BLaER1 (cell line): ENCODE results near the gene CDH18.
"Not testable (repeated sequence)": the region's sequence is repeated elsewhere in the genome, so short reads cannot be mapped to it uniquely, and the experiment has no call there.

Source experiments
- H3K27ac ChIP-seq: shearing (Covaris generic); formaldehyde crosslinking; 2 replicates; pipeline ENCODE4 v1.8.1; 2022
- H3K27me3 ChIP-seq: shearing (Covaris generic); formaldehyde crosslinking; 2 replicates; pipeline ENCODE4 v1.8.1; 2022
- H3K36me3 ChIP-seq: shearing (Covaris generic); formaldehyde crosslinking; 2 replicates; pipeline ENCODE4 v1.8.1; 2022
- H3K4me1 ChIP-seq: shearing (Covaris generic); formaldehyde crosslinking; 2 replicates; pipeline ENCODE4 v1.8.1; 2022
- H3K4me2 ChIP-seq: shearing (Covaris generic); formaldehyde crosslinking; 2 replicates; pipeline ENCODE4 v1.8.1; 2022
- H3K4me3 ChIP-seq: shearing (Covaris generic); formaldehyde crosslinking; 2 replicates; pipeline ENCODE4 v1.8.1; 2022
- H3K9ac ChIP-seq: shearing (Covaris generic); formaldehyde crosslinking; 2 replicates; pipeline ENCODE4 v1.8.1; 2022
- H3K9me3 ChIP-seq: shearing (Covaris generic); formaldehyde crosslinking; 2 replicates; pipeline ENCODE4 v1.8.1; 2022
- H4K20me1 ChIP-seq: shearing (Covaris generic); formaldehyde crosslinking; 2 replicates; pipeline ENCODE4 v1.8.1; 2022
- Cebpa-rat ChIP-seq: shearing (Covaris generic); IDR thresholded peaks from 2 replicates; pipeline ENCODE4 v1.8.1; 2022

Gene CDH18

DNA sequence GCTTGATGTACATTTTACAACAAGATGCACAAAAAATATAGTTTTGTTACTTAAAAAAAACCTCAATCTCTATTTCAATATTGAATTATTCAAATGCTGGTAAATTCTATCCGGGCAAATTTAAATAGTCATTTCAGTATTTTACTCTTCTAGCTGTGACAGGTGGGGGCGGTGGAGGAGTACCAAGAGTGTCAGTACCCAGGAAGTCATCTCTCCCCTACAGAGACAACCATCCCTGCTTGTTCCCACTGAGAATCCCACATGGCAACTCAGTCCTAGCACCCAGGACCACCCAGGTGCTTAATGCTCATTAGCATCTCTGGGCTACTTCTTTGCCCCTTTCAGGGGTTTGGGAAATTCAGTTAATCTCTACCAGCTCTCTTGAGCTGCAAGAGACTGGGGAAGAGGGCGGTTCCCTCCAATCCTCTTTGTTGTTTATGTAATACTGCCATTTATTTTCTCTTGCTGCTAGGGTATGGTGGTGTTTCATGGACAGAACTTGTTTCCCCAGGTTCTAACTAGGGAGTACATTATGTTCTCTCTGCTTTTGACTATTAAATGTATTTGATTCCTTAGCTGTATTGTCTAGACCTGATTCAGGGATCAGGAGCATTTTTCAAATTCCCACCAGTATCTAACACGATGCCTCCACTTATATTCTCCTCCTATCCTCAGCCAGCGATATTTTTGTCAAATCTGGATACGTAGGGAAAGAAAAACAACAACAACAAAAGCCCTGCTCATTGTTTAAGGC is 122.5 kb downstream of the CDH18 start:
- no peak for TF ChIP-seq Cebpa-rat
- Histone ChIP-seq H3K36me3 (no peaks in the 10 kb centered on the region), H3K27me3 (no peaks in the 10 kb centered on the region), H3K9ac (no peak overlapping the region), H3K4me1 (no peaks in the 10 kb centered on the region), H4K20me1 (no peaks in the 10 kb centered on the region), H3K27ac (no peak overlapping the region), H3K9me3 (no peaks in the 10 kb centered on the region), H3K4me2 (no peak overlapping the region), H3K4me3 (no peak overlapping the region)

DNA sequence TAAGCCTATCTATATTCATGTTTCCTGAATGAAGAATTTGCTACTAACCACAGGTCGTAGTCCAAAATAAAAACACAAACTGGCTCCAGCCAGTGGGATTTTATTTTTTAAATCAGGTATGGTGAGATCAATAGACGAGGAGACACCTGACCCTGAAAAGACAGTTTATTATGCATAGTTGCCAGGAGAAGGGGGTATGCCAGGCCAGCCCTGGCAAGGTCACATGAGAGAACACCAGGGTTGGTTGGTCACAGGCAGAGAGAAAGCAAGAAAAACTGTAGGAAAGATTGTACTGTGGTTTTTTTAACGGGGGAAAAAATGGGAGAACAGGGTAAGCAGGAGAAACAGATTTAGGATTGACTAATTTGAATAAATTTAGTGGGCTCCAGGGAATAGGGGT is 125.3 kb downstream of the CDH18 start:
- H3K9ac ChIP-seq, result no peak overlapping the region
- H3K27ac ChIP-seq, result no peak overlapping the region
- H3K4me1 ChIP-seq, result no peaks in the 10 kb centered on the region
- no peaks in the 10 kb centered on the region for H3K36me3 ChIP-seq
- no peaks in the 10 kb centered on the region for H4K20me1 ChIP-seq
- TF ChIP-seq Cebpa-rat, result no peak
- no peaks in the 10 kb centered on the region for H3K9me3 ChIP-seq
- H3K27me3 ChIP-seq, result no peaks in the 10 kb centered on the region
- H3K4me3 ChIP-seq, result no peak overlapping the region
- no peak overlapping the region for H3K4me2 ChIP-seq

DNA sequence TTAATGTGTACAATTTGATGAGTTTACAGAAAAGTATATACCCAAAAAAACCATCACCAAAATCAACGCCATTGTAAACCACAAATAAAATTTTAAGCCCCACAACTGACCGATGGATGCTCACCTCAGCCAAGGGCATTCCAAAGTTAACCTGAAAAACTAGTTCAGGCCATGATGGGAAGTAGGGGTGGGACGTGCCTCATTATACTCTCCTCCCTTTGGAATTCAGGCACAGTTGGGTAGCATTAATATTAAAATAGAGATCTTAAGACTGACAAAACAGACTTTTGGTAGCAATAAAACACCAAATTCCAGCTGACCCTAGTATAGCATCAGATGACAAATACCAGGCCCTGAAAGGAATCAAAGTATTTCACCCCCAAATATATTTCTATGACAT is 129.0 kb downstream of the CDH18 start:
- Histone ChIP-seq H3K27me3 (no peaks in the 10 kb centered on the region), H4K20me1 (no peaks in the 10 kb centered on the region), H3K9ac (no peak overlapping the region), H3K4me2 (no peak overlapping the region), H3K4me3 (no peak overlapping the region), H3K4me1 (no peaks in the 10 kb centered on the region), H3K27ac (no peak overlapping the region), H3K9me3 (no peaks in the 10 kb centered on the region), H3K36me3 (no peaks in the 10 kb centered on the region)
- TF ChIP-seq Cebpa-rat, result no peak

DNA sequence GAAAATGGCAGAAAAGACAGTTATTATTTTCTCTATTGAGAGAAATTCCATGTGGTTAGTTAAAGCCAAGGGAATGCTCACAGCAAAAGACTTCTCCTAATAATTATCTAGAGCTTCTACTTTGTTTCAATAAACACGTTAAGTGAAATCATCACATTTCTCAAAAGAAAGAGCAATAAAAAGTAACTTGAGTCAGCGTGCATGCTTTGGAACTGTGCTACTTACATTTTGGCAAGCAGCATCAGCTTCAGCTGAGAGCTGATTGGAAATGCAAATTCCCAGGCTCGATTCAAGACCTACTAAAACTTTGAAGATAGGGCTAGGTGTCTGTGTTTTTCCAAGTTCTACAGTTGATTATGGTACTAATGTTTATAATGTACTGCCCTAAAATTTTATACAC is 132.1 kb downstream of the CDH18 start:
- no peak for TF ChIP-seq Cebpa-rat
- no peak overlapping the region for H3K4me2 ChIP-seq
- H3K4me1 ChIP-seq, result no peaks in the 10 kb centered on the region
- no peaks in the 10 kb centered on the region for H4K20me1 ChIP-seq
- no peaks in the 10 kb centered on the region for H3K27me3 ChIP-seq
- no peaks in the 10 kb centered on the region for H3K9me3 ChIP-seq
- H3K27ac ChIP-seq, result no peak overlapping the region
- H3K36me3 ChIP-seq, result no peaks in the 10 kb centered on the region
- no peak overlapping the region for H3K9ac ChIP-seq
- no peak overlapping the region for H3K4me3 ChIP-seq

DNA sequence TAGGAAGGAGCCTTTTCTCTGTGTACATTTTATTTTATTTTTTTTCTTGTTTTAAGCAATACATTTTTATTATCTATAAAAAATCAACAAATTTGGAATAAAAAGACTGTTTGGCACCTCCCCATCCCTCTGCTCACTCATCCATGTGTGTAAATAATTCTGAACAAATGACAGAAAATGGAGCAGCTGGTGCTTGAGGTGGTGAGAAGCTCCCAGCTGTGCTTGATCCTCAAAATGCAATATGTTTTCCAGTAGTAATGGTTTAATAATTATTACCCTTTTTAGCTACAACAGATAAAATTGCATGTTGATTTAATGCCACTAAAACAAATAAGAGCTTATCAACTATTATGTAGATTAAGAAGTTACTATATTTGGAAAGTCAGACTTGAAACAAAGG is 132.5 kb downstream of the CDH18 start:
- Histone ChIP-seq H3K9ac (no peak overlapping the region), H3K36me3 (no peaks in the 10 kb centered on the region), H3K9me3 (no peaks in the 10 kb centered on the region), H3K4me1 (no peaks in the 10 kb centered on the region), H4K20me1 (no peaks in the 10 kb centered on the region), H3K27me3 (no peaks in the 10 kb centered on the region), H3K4me2 (no peak overlapping the region), H3K27ac (no peak overlapping the region), H3K4me3 (no peak overlapping the region)
- no peak for TF ChIP-seq Cebpa-rat

DNA sequence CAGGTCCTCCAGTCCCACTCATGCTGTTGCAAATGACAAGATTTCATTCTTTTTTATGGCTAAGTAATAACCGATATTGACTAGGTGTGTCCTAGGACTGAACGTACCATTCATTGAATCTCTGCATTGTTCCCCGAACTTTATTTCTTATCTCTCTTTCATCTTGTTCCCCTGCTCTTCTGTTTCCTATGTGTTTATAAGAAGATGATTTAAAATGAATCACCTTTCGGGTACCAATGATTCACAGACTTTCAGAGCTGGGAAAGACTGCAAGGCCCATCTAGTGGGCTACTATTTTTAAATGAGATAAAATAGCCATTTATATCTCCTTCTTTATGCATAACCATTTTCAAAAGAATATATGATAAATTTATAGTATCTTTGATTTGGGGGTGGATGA is 133.0 kb downstream of the CDH18 start:
- no peaks in the 10 kb centered on the region for H3K9me3 ChIP-seq
- H3K4me2 ChIP-seq, result no peak overlapping the region
- H3K27ac ChIP-seq, result no peak overlapping the region
- H3K4me1 ChIP-seq, result no peaks in the 10 kb centered on the region
- H3K36me3 ChIP-seq, result no peaks in the 10 kb centered on the region
- no peaks in the 10 kb centered on the region for H4K20me1 ChIP-seq
- H3K27me3 ChIP-seq, result no peaks in the 10 kb centered on the region
- no peak overlapping the region for H3K9ac ChIP-seq
- no peak for TF ChIP-seq Cebpa-rat
- no peak overlapping the region for H3K4me3 ChIP-seq

DNA sequence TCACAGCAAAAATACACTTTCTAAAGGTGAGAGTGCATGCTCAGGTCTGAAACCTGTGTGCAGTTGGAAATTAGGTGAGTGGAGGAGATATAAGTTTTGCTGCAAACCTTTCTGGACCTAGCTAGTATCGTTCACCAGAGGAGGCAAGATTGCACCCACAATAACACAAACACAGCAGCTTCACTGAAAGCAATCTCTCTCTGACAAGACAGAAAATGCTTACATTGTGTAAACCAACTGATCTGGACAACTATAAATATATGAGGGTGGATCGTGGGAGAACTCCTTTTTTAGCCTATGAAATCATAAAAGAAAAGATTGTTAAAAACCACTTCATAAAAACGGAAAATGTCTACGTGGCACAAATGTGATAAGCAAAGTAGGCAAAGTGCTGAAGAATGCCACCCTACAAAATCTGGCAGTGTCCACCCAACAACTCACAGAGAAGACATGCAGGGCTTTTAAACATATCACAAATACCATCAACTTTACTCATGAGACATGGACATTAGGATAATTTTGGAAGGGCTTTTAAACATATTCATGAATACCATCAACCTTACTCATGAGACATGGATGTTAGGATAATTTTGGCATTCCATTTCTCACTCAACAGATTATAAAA is 134.3 kb downstream of the CDH18 start:
- no peak overlapping the region for H3K4me3 ChIP-seq
- no peaks in the 10 kb centered on the region for H4K20me1 ChIP-seq
- H3K9ac ChIP-seq, result no peak overlapping the region
- H3K36me3 ChIP-seq, result no peaks in the 10 kb centered on the region
- H3K27me3 ChIP-seq, result no peaks in the 10 kb centered on the region
- H3K4me2 ChIP-seq, result no peak overlapping the region
- no peak for TF ChIP-seq Cebpa-rat
- no peaks in the 10 kb centered on the region for H3K4me1 ChIP-seq
- no peak overlapping the region for H3K27ac ChIP-seq
- no peaks in the 10 kb centered on the region for H3K9me3 ChIP-seq

DNA sequence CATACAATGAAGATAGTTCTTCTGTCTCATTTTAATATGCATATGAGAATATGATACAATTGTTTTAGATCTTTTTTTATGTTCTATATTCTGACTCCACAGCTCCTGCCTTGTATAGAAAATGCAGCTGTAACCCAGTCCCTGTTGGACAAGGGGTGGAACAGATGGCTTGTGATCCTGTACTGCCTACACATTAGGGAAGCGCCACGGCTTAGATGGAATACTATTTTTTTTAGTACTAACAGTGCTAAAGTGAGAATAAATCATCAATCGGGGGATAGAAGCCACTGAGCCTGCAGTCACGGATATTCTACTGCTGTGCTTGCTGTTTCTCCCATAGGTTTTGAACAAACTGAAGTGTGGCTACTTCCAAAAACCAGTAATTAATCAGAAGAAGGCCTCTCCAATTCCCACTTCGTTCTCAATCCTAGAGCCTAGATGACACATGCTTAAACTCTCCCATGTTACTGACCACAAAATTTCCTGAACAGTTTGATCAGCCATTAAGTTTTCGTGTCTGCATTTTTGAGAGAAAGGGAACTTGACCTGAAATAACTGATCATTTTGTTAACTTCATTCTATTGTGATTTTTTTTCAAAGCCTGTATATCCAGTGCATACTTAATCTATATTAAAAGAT is 150.3 kb downstream of the CDH18 start:
- no peak overlapping the region for H3K4me2 ChIP-seq
- H3K27me3 ChIP-seq, result no peaks in the 10 kb centered on the region
- no peak overlapping the region for H3K4me3 ChIP-seq
- no peak overlapping the region for H3K9ac ChIP-seq
- no peaks in the 10 kb centered on the region for H3K4me1 ChIP-seq
- H3K9me3 ChIP-seq, result no peaks in the 10 kb centered on the region
- H4K20me1 ChIP-seq, result no peaks in the 10 kb centered on the region
- no peak for TF ChIP-seq Cebpa-rat
- no peaks in the 10 kb centered on the region for H3K36me3 ChIP-seq
- H3K27ac ChIP-seq, result no peak overlapping the region

DNA sequence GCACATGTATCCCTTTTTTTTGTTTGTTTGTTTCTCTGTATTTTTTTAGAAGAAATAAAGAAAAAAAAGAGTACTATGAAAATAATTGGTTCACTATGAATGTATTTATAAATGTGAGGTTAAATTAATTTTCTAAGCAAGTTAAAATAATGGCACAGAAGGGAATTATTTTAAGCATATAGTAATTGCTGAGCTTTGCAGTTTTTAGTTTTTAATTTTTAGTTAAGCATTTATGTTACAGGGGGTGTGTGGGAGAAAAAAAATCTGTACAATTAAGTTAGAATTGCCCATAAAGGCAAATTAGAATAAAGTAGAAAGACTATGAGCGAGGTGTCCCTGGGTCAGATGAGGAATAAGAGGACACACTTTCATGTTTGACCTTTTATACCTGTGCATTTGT is 152.6 kb downstream of the CDH18 start:
- Histone ChIP-seq H3K27me3 (no peaks in the 10 kb centered on the region), H3K36me3 (no peaks in the 10 kb centered on the region), H3K9me3 (no peaks in the 10 kb centered on the region), H4K20me1 (no peaks in the 10 kb centered on the region), H3K4me2 (no peak overlapping the region), H3K27ac (no peak overlapping the region), H3K9ac (no peak overlapping the region), H3K4me1 (no peaks in the 10 kb centered on the region), H3K4me3 (no peak overlapping the region)
- TF ChIP-seq Cebpa-rat, result no peak

DNA sequence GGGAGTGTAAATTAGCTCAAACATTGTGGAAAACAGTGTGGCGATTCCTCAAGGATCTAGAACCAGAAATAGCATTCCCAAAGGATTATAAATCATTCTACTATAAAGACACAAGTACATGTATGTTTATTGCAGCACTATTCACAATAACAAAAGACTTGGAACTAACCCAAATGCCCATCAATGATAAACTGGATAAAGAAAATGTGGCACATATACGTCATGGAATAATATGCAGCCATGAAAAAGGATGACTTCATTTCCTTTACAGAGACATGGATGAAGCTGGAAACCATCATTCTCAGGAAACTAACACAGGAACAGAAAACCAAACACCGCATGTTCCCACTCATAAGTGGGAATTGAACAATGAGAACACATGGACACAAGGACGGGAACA is 175.3 kb downstream of the CDH18 start:
- H4K20me1 ChIP-seq, H3K9ac ChIP-seq, H3K4me1 ChIP-seq, H3K27ac ChIP-seq, H3K9me3 ChIP-seq, H3K4me2 ChIP-seq, H3K4me3 ChIP-seq, H3K36me3 ChIP-seq, H3K27me3 ChIP-seq: not testable (repeated sequence)
